Measurements from ENCODE around the gene PTPN3. TPM values are rescaled to one million over a fixed set of nuclear protein-coding genes. Genes with fewer than 3 reads are reported as not detected.

PTPN3 gene
- polyA plus RNA-seq, 2 of the 4 experiments (the other 2 are of a cell fraction): 8.9 to 20.3 TPM

DNA sequence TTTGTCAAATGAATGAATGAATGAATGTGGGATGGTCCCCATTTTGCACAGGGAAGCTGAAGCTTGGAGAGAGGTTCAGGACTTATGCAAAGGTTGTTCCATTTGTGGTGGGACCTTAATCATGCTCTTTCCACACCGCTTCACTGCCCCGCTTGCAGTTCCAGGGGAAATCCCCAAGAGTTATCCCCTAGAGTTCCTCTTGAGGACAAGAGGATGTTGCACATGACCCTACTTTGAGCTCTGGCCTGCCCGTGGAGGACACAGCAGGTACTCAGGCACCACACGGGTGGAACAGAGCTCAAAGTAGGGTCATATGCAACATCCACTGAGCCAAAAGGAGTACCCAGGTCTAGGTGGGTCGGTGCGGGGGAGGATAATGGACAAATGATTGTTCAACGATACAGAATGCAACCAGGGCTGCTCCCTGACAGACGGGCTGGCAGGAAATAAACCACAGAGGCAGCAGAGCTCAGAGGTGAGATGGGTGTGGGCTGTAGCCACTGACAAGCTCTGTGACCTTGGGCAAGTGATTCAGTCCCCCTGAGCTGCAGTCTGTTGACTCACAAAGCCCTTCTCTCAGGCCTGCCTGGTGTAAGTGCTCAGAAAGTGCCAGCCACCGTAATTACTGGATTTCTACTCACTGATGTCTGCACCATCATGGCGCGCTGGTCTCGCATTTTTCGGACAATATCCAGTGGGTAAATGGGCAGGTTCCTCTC lies 116.9 kb downstream of the PTPN3 start:
- no peak for FAIRE-seq
- Histone ChIP-seq H3K4me3 (no peak overlapping the region), H3K9me3 (no peaks in the 10 kb centered on the region), H3K4me2 (no peak overlapping the region), H3K27ac (no peak overlapping the region), H3K4me1 (no peaks in the 10 kb centered on the region)
- WGBS (ENCODE audit: missing lambda C conversion rate): 91% methylated on average over 13 of the region's 13 CpGs
- ChIA-PET POLR2A (no interaction called here), CTCF (interaction anchor here (0.6 to 0.9 kb wide), 2 partner anchors 10 to 20 kb away, joined by 3 read pairs; no protein-coding TSS in a partner anchor)
- ATAC-seq: no peak
- TF ChIP-seq SREBF2 (IDR thresholded peaks at IDR 0.05): no peak
- no peak for TF ChIP-seq RFX5 (IDR thresholded peaks at IDR 0.05)
- TF ChIP-seq, protein P1, sequence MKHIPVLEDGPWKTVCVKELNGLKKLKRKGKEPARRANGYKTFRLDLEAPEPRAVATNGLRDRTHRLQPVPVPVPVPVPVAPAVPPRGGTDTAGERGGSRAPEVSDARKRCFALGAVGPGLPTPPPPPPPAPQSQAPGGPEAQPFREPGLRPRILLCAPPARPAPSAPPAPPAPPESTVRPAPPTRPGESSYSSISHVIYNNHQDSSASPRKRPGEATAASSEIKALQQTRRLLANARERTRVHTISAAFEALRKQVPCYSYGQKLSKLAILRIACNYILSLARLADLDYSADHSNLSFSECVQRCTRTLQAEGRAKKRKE (CRISPR knock-in tag; IDR thresholded peaks at IDR 0.05; ENCODE audit: low read depth): no peak
- TF ChIP-seq KDM5A (IDR thresholded peaks at IDR 0.05): no peak
- TF ChIP-seq NPAS2 (CRISPR knock-in tag; IDR thresholded peaks at IDR 0.05; ENCODE audit: borderline replicate concordance): no peak
- TF ChIP-seq RAD21 (conservative IDR thresholded peaks at IDR 0.05 in 1 of 2, IDR thresholded peaks at IDR 0.05 in 1 of 2): no peak
- TF ChIP-seq POLR2AphosphoS2 (conservative IDR thresholded peaks at IDR 0.05; ENCODE audit: low read length): no peak
- no peak for TF ChIP-seq HOXA7 (CRISPR knock-in tag; IDR thresholded peaks at IDR 0.05)
- no peak for TF ChIP-seq ZNF302 (CRISPR knock-in tag; IDR thresholded peaks at IDR 0.05)
- TF ChIP-seq MAZ (IDR thresholded peaks at IDR 0.05; ENCODE audit: borderline replicate concordance, low read depth, low read length): no peak
- TF ChIP-seq, protein P2, sequence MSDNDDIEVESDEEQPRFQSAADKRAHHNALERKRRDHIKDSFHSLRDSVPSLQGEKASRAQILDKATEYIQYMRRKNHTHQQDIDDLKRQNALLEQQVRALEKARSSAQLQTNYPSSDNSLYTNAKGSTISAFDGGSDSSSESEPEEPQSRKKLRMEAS (IDR thresholded peaks at IDR 0.05): no peak
- TF ChIP-seq, protein P3, sequence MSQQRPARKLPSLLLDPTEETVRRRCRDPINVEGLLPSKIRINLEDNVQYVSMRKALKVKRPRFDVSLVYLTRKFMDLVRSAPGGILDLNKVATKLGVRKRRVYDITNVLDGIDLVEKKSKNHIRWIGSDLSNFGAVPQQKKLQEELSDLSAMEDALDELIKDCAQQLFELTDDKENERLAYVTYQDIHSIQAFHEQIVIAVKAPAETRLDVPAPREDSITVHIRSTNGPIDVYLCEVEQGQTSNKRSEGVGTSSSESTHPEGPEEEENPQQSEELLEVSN (IDR thresholded peaks at IDR 0.05; ENCODE audit: borderline replicate concordance, low read depth): no peak
- TF ChIP-seq CHD2 (IDR thresholded peaks at IDR 0.05; ENCODE audit: low read length, partially characterized antibody): no peak
- TF ChIP-seq ESRRA (IDR thresholded peaks at IDR 0.05; ENCODE audit: borderline replicate concordance, low read length): no peak
- no peak for TF ChIP-seq FOSL2 (IDR thresholded peaks at IDR 0.05)
- TF ChIP-seq FOSL2 (CRISPR knock-in tag; IDR thresholded peaks at IDR 0.05): no peak
- TF ChIP-seq ZC3H11A (IDR thresholded peaks at IDR 0.05): no peak
- no peak for TF ChIP-seq FOXS1 (CRISPR knock-in tag; IDR thresholded peaks at IDR 0.05)
- no peak for TF ChIP-seq ZSCAN20 (CRISPR knock-in tag; IDR thresholded peaks at IDR 0.05)
- no peak for TF ChIP-seq CBX2 (IDR thresholded peaks at IDR 0.05; ENCODE audit: borderline replicate concordance, low read depth)
- no peak for DNase-seq (ENCODE audit: low read depth in 1 of 2, low spot score in 1 of 2)

DNA sequence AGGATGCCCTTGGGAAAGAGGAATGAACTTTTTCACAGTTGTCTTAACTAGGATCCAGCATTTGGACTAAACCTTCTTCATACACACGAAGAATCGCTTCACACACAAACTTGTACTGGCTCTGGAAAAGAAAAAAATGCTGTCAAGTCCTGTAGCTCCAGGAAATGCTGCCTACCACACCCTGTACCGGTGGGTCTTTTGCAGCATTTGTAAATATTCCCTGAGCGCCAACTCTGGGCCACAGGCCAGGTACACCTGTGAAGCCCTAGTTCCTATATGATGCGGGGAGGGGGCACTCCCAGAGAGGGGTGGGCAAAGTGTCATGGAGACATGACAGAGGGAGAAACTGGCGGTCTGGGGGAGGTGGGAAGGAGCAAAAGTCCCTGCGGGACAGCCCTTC lies 118.6 kb downstream of the PTPN3 start:
- 96% methylated on average over 6 of the region's 7 CpGs for WGBS (ENCODE audit: missing lambda C conversion rate)
- ATAC-seq (no peak), DNase-seq (ENCODE audit: low read depth in 1 of 2, low spot score in 1 of 2) (no peak), FAIRE-seq (no peak)
- no peak for TF ChIP-seq MAFK (IDR thresholded peaks at IDR 0.05; ENCODE audit: partially characterized antibody)
- TF ChIP-seq, protein P4, sequence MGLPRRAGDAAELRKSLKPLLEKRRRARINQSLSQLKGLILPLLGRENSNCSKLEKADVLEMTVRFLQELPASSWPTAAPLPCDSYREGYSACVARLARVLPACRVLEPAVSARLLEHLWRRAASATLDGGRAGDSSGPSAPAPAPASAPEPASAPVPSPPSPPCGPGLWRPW (IDR thresholded peaks at IDR 0.05): no peak
- no peak overlapping the region for H3K4me2 ChIP-seq
- no peaks in the 10 kb centered on the region for H3K4me1 ChIP-seq
- no peak overlapping the region for H3K27ac ChIP-seq
- H3K9me3 ChIP-seq: no peaks in the 10 kb centered on the region
- CTCF ChIA-PET: interaction anchor here (0.9 to 1.3 kb wide), 4 partner anchors 10 to 196 kb away, joined by 3 to 4 read pairs (median 3); no protein-coding TSS in a partner anchor
- H3K4me3 ChIP-seq: no peak overlapping the region
- POLR2A ChIA-PET: no interaction called here

DNA sequence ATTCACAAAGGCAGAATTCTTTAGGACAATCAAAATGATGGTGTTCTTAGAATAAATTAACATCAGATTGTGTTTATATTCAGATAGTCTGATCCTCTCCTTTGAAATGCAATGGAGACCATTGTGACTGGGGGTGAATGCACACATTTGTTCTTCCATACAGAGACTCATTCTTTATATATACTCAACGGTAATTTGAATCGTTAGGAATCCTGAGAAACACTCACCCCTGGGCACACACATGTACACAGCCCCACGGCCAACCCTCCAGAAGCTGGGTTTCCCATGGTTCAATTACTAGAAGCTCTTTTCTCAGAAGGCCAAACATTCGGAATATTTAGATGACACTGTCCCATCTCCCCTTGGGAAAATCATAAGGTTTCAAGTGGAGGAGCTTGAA lies 119.8 kb downstream of the PTPN3 start:
- CTCF ChIA-PET: interaction anchor here (0.9 to 1.3 kb wide), 3 partner anchors 13 to 143 kb away, joined by 3 read pairs; no protein-coding TSS in a partner anchor

More for the DNA sequence above, 119.8 kb downstream of the PTPN3 start:
- H3K27ac ChIP-seq: no peak overlapping the region
- no peak for FAIRE-seq
- H3K4me2 ChIP-seq: no peak overlapping the region
- 94% methylated on average over 4 of the region's 4 CpGs for WGBS (ENCODE audit: missing lambda C conversion rate)
- POLR2A ChIA-PET: no interaction called here
- H3K4me3 ChIP-seq: no peak overlapping the region
- ATAC-seq: no peak
- DNase-seq (ENCODE audit: low read depth in 1 of 2, low spot score in 1 of 2): no peak
- no peaks in the 10 kb centered on the region for H3K4me1 ChIP-seq
- TF ChIP-seq ZC3H11A (IDR thresholded peaks at IDR 0.05): no peak
- TF ChIP-seq RFX5 (IDR thresholded peaks at IDR 0.05): no peak
- no peak for TF ChIP-seq ESRRA (IDR thresholded peaks at IDR 0.05; ENCODE audit: borderline replicate concordance, low read length)
- no peak for TF ChIP-seq NR3C1 (IDR thresholded peaks at IDR 0.05)
- no peak for TF ChIP-seq FOSL2 (IDR thresholded peaks at IDR 0.05)
- TF ChIP-seq FOSL2 (CRISPR knock-in tag; IDR thresholded peaks at IDR 0.05): no peak
- TF ChIP-seq, protein P4 (IDR thresholded peaks at IDR 0.05): no peak
- TF ChIP-seq JUN (IDR thresholded peaks at IDR 0.05): no peak
- TF ChIP-seq, protein P5, sequence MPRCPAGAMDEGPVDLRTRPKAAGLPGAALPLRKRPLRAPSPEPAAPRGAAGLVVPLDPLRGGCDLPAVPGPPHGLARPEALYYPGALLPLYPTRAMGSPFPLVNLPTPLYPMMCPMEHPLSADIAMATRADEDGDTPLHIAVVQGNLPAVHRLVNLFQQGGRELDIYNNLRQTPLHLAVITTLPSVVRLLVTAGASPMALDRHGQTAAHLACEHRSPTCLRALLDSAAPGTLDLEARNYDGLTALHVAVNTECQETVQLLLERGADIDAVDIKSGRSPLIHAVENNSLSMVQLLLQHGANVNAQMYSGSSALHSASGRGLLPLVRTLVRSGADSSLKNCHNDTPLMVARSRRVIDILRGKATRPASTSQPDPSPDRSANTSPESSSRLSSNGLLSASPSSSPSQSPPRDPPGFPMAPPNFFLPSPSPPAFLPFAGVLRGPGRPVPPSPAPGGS (IDR thresholded peaks at IDR 0.05): no peak
- TF ChIP-seq, protein P6, sequence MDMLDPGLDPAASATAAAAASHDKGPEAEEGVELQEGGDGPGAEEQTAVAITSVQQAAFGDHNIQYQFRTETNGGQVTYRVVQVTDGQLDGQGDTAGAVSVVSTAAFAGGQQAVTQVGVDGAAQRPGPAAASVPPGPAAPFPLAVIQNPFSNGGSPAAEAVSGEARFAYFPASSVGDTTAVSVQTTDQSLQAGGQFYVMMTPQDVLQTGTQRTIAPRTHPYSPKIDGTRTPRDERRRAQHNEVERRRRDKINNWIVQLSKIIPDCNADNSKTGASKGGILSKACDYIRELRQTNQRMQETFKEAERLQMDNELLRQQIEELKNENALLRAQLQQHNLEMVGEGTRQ (IDR thresholded peaks at IDR 0.05): no peak
- no peak for TF ChIP-seq ZFP36 (IDR thresholded peaks at IDR 0.05; ENCODE audit: borderline replicate concordance, partially characterized antibody)
- TF ChIP-seq KDM1A (IDR thresholded peaks at IDR 0.05; ENCODE audit: low read depth): no peak
- TF ChIP-seq TP53 (CRISPR knock-in tag; IDR thresholded peaks at IDR 0.05): no peak
- TF ChIP-seq HOXB13 (CRISPR knock-in tag; IDR thresholded peaks at IDR 0.05; ENCODE audit: low read depth): no peak
- no peaks in the 10 kb centered on the region for H3K9me3 ChIP-seq
